Stimulated activated memory B cell treated with anti-CD40 and anti-IgM and Interleukin-4, amounts not matched to agents 10 μg/mL and 1 μg/mL and 100 μg/mL, for 72 hours (primary cell): ENCODE data around the gene DICER1.

Source experiments
- ATAC-seq: fragments of 150-1000 bp; cut with Tn5 transposase; 2 replicates; pipeline ENCODE4 v1.10.0; 2021
- H3K27ac Mint-ChIP-seq: one replicate; pipeline ENCODE4 v1.8.0; 2022; ENCODE audit warnings: mild to moderate bottlenecking, mixed read lengths
- H3K27me3 Mint-ChIP-seq: one replicate; pipeline ENCODE4 v1.8.0; 2022; ENCODE audit warnings: mixed read lengths
- H3K36me3 Mint-ChIP-seq: one replicate; pipeline ENCODE4 v1.8.0; 2022; ENCODE audit warnings: mixed read lengths
- H3K4me1 Mint-ChIP-seq: one replicate; pipeline ENCODE4 v1.8.0; 2022; ENCODE audit warnings: mixed read lengths
- H3K4me3 Mint-ChIP-seq: one replicate; pipeline ENCODE4 v1.8.0; 2022; ENCODE audit warnings: mild to moderate bottlenecking, moderate library complexity, mixed read lengths
- H3K9me3 Mint-ChIP-seq: one replicate; pipeline ENCODE4 v1.8.0; 2022; ENCODE audit warnings: mixed read lengths

DICER1 gene

GRCh38 chr14:95106971-95107370, 50.4 kb downstream of the DICER1 start:
- ATAC-seq: no peak
- H3K4me1 Mint-ChIP-seq: no peaks in the 10 kb centered on the region
- H3K4me3 Mint-ChIP-seq: no peak overlapping the region
- no peaks in the 10 kb centered on the region for H3K27me3 Mint-ChIP-seq
- peaks cover 61% of the 10 kb centered on the region for H3K36me3 Mint-ChIP-seq
- H3K9me3 Mint-ChIP-seq: no peaks in the 10 kb centered on the region
- H3K27ac Mint-ChIP-seq: no peak overlapping the region

GRCh38 chr14:95104911-95105310, 52.4 kb downstream of the DICER1 start:
- peaks cover 13% of the 10 kb centered on the region for H3K4me1 Mint-ChIP-seq
- peaks cover 63% of the 10 kb centered on the region for H3K36me3 Mint-ChIP-seq
- H3K27me3 Mint-ChIP-seq: no peaks in the 10 kb centered on the region
- no peak for ATAC-seq
- H3K27ac Mint-ChIP-seq: no peak overlapping the region
- no peak overlapping the region for H3K4me3 Mint-ChIP-seq
- H3K9me3 Mint-ChIP-seq: no peaks in the 10 kb centered on the region

DNA sequence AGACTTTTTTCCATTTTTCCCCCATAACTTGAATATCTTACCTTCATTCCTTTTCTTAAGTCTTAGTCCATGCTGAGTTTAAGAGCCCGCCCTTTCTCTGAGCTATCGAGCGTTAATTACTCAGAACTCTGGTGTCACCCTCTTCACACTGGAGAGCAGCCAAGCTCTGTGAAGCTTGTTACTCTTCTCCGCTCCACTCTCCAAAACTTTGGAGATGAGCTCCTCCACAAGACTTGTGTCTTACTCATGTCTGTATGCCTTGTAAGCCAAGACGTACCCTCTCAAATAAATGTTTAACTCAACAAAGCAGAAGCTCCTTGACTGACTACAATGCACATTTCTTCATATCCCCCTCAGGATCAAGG, 54.7 kb downstream of the DICER1 start:
- ATAC-seq: no peak
- no peaks in the 10 kb centered on the region for H3K9me3 Mint-ChIP-seq
- peaks cover 17% of the 10 kb centered on the region for H3K4me1 Mint-ChIP-seq
- H3K4me3 Mint-ChIP-seq: no peak overlapping the region
- H3K27ac Mint-ChIP-seq: no peak overlapping the region
- H3K36me3 Mint-ChIP-seq: peaks cover 56% of the 10 kb centered on the region
- H3K27me3 Mint-ChIP-seq: no peaks in the 10 kb centered on the region

DNA sequence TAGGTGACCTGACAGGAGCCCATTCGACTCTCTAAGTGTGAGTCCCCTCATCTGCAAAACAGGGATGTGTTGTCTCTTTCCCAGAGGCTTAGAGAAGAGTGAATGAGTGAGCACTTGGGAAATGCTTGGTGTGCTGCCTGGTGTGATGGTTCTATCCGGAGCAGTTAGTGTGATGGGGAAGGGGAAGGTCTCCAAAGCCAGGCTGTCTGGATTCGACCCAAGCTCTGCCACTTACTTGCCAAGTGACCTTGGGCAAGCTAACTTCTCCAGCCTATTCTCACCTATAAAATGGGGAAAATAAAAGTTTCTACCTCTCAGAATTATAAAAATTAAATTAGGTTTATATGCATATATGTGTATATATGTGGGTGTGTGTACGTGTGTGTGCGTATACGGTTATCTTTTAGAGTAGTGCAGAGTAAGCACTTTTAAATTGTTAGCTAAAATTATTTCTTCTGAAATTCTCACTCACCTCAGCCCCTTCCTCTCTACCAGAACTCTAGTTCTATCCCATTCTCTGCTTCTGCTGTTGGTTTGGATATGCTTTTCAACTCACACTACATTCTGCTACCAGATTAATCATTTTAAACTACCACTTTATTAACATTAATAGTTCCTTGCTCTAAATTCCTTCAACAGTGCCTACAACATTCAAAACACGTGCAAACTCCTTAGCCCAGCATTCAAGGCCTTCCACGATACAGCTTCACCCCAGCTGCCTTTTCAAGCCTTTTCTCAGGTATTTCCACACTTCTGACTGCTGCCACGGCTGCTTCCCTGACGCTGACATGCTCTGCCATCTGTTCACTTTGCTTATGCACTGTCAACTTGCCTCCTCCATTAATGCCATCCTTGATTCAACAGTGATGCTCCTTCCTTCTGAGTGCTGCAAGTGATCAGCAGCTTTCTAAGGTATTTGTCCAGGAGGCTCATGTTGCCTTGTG, 55.3 kb downstream of the DICER1 start:
- H3K27ac Mint-ChIP-seq: no peak overlapping the region
- H3K36me3 Mint-ChIP-seq: peaks cover 57% of the 10 kb centered on the region
- no peak for ATAC-seq

DNA sequence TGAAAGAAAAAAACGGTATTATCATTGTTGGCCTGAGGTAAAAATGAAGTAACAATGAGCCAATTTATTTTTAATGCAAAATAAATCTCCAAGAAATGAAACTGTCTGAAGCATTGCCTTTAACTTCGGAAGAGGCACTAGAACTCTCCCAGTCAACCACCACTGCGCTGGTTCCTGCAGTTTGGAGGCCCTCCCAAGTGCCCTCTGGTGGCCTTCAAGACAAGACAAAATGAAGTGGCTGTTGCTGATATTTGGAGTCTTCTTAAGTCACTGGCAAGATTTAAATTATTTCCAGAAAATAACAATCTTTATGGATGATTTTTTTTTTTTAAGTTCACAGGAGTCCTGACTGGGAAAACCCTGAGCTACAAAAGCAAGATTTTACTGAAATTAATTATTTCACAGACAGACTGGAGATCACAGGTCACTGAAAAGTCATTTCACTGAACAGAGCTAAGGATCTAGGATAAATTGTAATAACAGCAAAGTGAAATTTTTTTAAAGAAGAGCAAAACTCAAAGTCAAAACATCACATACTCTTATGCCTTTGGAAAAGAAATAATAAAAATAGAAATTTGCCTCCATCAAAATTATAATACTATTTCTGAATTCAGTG, 58.2 kb downstream of the DICER1 start:
- no peak overlapping the region for H3K4me3 Mint-ChIP-seq
- ATAC-seq: no peak
- no peak overlapping the region for H3K27ac Mint-ChIP-seq
- peaks cover 68% of the 10 kb centered on the region for H3K36me3 Mint-ChIP-seq
- H3K4me1 Mint-ChIP-seq: peaks cover 17% of the 10 kb centered on the region
- H3K27me3 Mint-ChIP-seq: no peaks in the 10 kb centered on the region
- H3K9me3 Mint-ChIP-seq: no peaks in the 10 kb centered on the region

More for the DNA sequence above, 55.3 kb downstream of the DICER1 start:
- Mint-ChIP-seq H3K27me3 (no peaks in the 10 kb centered on the region), H3K9me3 (no peaks in the 10 kb centered on the region), H3K4me3 (no peak overlapping the region), H3K4me1 (peaks cover 17% of the 10 kb centered on the region)

DNA sequence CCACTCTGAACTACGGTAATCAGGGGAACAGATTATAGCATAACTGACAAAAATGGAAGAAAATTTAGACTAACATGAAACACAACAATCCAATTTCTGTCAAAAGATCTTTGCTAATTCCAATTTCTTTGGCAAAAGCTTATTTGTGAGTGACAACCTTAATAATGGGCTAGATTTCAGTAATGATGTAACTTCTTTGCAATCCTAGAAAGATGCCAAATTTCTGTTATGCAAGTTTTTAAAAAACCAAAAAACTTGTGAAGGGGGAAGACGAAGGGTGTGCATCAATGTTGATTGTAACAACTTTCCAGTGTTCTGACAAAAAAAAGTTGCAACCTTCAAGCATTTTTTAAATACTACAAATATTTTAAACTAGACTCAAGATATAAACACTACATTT, 59.9 kb downstream of the DICER1 start:
- peaks cover 67% of the 10 kb centered on the region for H3K36me3 Mint-ChIP-seq
- peaks cover 17% of the 10 kb centered on the region for H3K4me1 Mint-ChIP-seq
- H3K9me3 Mint-ChIP-seq: no peaks in the 10 kb centered on the region
- no peak overlapping the region for H3K27ac Mint-ChIP-seq
- no peaks in the 10 kb centered on the region for H3K27me3 Mint-ChIP-seq
- H3K4me3 Mint-ChIP-seq: no peak overlapping the region
- no peak for ATAC-seq

GRCh38 chr14:95096476-95096875, 60.9 kb downstream of the DICER1 start:
- Mint-ChIP-seq H3K36me3 (peaks cover 59% of the 10 kb centered on the region), H3K4me3 (no peak overlapping the region), H3K27me3 (no peaks in the 10 kb centered on the region), H3K27ac (no peak overlapping the region), H3K4me1 (peaks cover 16% of the 10 kb centered on the region), H3K9me3 (no peaks in the 10 kb centered on the region)
- ATAC-seq: no peak

DNA sequence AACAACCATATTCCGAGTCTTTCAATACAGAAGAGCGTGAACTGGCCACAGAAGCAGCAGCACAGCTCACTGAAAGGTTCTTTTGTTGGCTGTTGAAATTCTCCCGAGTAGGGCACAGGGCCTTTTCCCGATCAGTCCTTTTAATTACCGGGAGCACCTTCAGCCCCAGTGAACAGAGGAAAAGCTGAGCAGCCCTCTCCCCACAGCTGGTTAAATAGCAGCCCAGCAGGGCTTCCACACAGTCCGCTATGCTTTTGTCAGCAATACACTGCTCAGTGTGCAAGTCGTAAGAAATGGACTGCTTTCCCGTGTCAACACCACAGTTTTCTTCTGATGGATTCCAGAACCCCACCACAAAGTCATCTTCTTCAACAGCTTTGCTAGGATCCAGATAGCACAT, 61.3 kb downstream of the DICER1 start:
- Mint-ChIP-seq H3K27me3 (no peaks in the 10 kb centered on the region), H3K9me3 (no peaks in the 10 kb centered on the region), H3K36me3 (peaks cover 59% of the 10 kb centered on the region), H3K4me3 (no peak overlapping the region), H3K4me1 (peaks cover 12% of the 10 kb centered on the region), H3K27ac (no peak overlapping the region)
- ATAC-seq: no peak

DNA sequence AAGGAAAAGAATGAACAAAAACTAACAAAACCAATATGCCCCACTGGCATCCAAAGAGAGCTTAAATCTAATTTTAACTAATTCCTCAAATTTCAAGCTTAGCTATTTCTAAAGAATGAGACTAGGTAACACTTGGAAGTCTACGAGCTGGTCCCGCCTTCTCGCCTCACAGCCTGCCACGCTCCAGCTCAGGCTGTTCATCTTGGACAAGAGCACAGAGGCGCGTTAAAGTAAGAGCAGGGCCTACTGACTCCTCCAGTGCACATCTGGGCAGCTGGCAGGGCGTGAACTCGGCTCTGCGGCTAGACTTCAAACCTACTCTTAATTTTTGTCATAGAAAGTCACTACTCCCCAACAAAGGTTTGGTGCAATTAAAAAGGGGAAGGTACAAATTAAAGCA, 64.6 kb downstream of the DICER1 start:
- H3K36me3 Mint-ChIP-seq: peaks cover 70% of the 10 kb centered on the region

DNA sequence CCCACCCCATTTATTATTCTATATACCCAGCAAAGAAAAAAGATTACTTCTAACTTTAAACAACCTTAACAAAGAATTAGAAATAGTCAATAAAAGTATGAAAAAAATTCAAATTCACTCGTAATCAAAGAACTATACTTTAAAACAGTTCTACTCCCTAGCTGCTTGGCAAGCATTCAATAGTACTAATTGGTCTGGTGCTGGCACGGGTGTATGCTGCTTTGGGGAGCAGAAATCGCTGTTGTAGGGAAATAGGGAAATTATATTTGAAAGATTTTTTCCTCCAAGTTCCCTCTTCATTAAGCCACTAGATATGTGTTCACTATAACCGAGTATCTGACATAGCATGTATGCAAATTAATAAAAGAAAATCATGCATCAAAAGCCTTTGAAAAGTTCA, 65.7 kb downstream of the DICER1 start:
- Mint-ChIP-seq H3K27ac (no peak overlapping the region), H3K27me3 (no peaks in the 10 kb centered on the region), H3K9me3 (no peaks in the 10 kb centered on the region), H3K36me3 (peaks cover 65% of the 10 kb centered on the region), H3K4me3 (no peak overlapping the region), H3K4me1 (no peaks in the 10 kb centered on the region)
- ATAC-seq: no peak

More for the DNA sequence above, 64.6 kb downstream of the DICER1 start:
- H3K9me3 Mint-ChIP-seq: no peaks in the 10 kb centered on the region
- no peak for ATAC-seq
- no peaks in the 10 kb centered on the region for H3K4me1 Mint-ChIP-seq
- H3K27me3 Mint-ChIP-seq: no peaks in the 10 kb centered on the region
- no peak overlapping the region for H3K4me3 Mint-ChIP-seq
- no peak overlapping the region for H3K27ac Mint-ChIP-seq

GRCh38 chr14:95088665-95089064, 68.7 kb downstream of the DICER1 start:
- H3K27me3 Mint-ChIP-seq: no peaks in the 10 kb centered on the region
- no peaks in the 10 kb centered on the region for H3K4me1 Mint-ChIP-seq
- ATAC-seq: no peak
- H3K9me3 Mint-ChIP-seq: no peaks in the 10 kb centered on the region
- H3K36me3 Mint-ChIP-seq: peaks cover 55% of the 10 kb centered on the region
- no peak overlapping the region for H3K27ac Mint-ChIP-seq
- no peak overlapping the region for H3K4me3 Mint-ChIP-seq

GRCh38 chr14:95087619-95088018, 69.7 kb downstream of the DICER1 start:
- Mint-ChIP-seq H3K4me3 (no peak overlapping the region), H3K27ac (no peak overlapping the region), H3K4me1 (no peaks in the 10 kb centered on the region), H3K36me3 (peaks cover 44% of the 10 kb centered on the region), H3K9me3 (no peaks in the 10 kb centered on the region), H3K27me3 (no peaks in the 10 kb centered on the region)
- ATAC-seq: no peak

GRCh38 chr14:95085321-95085720, 72.0 kb downstream of the DICER1 start:
- ATAC-seq: no peak
- H3K4me1 Mint-ChIP-seq: no peaks in the 10 kb centered on the region
- H3K27ac Mint-ChIP-seq: no peak overlapping the region
- no peak overlapping the region for H3K4me3 Mint-ChIP-seq
- H3K9me3 Mint-ChIP-seq: no peaks in the 10 kb centered on the region
- H3K36me3 Mint-ChIP-seq: peaks cover 32% of the 10 kb centered on the region
- no peaks in the 10 kb centered on the region for H3K27me3 Mint-ChIP-seq

DNA sequence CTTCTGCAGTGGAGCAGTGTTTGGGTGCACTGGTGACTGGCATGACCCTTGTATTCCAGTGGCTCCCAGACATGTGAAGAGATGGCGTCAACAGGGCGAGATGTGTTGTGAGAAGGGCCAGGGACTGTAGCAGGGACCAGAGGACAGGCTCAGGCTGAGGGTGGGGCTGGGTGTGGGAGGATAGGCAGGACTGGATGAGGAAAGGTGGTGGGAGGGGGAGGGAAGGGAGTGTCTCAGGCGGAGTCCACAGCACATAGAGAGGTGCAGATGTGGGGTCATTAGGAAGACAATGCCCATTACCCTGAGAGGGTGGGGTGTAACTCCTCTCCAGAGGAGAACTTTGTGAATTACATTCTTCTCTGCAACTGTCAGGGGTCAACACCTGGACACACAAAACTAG, 78.5 kb downstream of the DICER1 start:
- Mint-ChIP-seq H3K27ac (no peak overlapping the region), H3K36me3 (no peaks in the 10 kb centered on the region), H3K27me3 (peaks cover 17% of the 10 kb centered on the region), H3K4me1 (no peaks in the 10 kb centered on the region), H3K9me3 (peaks cover 4% of the 10 kb centered on the region), H3K4me3 (no peak overlapping the region)
- no peak for ATAC-seq

- peaks cover 17% of the 10 kb centered on the region for H3K27me3 Mint-ChIP-seq
- H3K4me1 Mint-ChIP-seq: no peaks in the 10 kb centered on the region
- H3K36me3 Mint-ChIP-seq: no peaks in the 10 kb centered on the region
- no peak for ATAC-seq
- no peak overlapping the region for H3K4me3 Mint-ChIP-seq
- H3K27ac Mint-ChIP-seq: no peak overlapping the region
- peaks cover 4% of the 10 kb centered on the region for H3K9me3 Mint-ChIP-seq
Observed at GRCh38 chr14:95077345-95077744, 80.0 kb downstream of the DICER1 start.

- Mint-ChIP-seq H3K36me3 (no peaks in the 10 kb centered on the region), H3K27ac (no peak overlapping the region), H3K27me3 (peaks cover 17% of the 10 kb centered on the region), H3K9me3 (peaks cover 4% of the 10 kb centered on the region), H3K4me1 (no peaks in the 10 kb centered on the region), H3K4me3 (no peak overlapping the region)
- ATAC-seq: no peak
Observed at GRCh38 chr14:95075789-95076188, 81.5 kb downstream of the DICER1 start.
